Caco-2 (cell line): ENCODE data around the gene BAIAP2L2. TPM values are rescaled to one million over a fixed set of nuclear protein-coding genes. Genes with fewer than 3 reads are reported as not detected.

Experiments used
- BruUV-seq: library from RNA; stranded (reverse); fragments of 400-500 nt; replicated peaks from 2 replicates; lab custom pipeline; 2021; lab: Mats Ljungman, UMichigan
- CTCF ChIA-PET: fragments of 300-600 bp; sonication (Branson Sonifier 250); formaldehyde crosslinking; loops from one replicate; lab custom pipeline; 2022; ENCODE audit warnings: antibody characterized with exemption; lab: Charles Lee
- POLR2A ChIA-PET: fragments of 300-600 bp; sonication (Branson Sonifier 250); formaldehyde crosslinking; loops from one replicate; lab custom pipeline; 2022; ENCODE audit warnings: antibody characterized with exemption; lab: Charles Lee
- DNase-seq, 2 experiments: peaks; one replicate each; pipeline versions ENCODE4 v3.0.0 to v3.0.0-alpha.2; 2020 to 2022
- H3K27me3 ChIP-seq: replicated peaks from 2 replicates; pipeline ENCODE4 v1.6.0; 2011; ENCODE audit warnings: low read length; ENCODE audit not compliant: control insufficient read depth, insufficient read depth
- H3K36me3 ChIP-seq: 2 replicates; pipeline ENCODE4 v1.5.1; 2011; ENCODE audit warnings: low read length; ENCODE audit not compliant: control insufficient read depth, insufficient read depth
- H3K4me1 ChIP-seq: fragments of 250-450 bp; sonication (Bioruptor Pico); 2 replicates; pipeline ENCODE4 v1.5.1; 2020; ENCODE audit warnings: mild to moderate bottlenecking
- H3K4me3 ChIP-seq: 2 replicates; pipeline ENCODE4 v1.5.1; 2011; ENCODE audit warnings: low read depth, mild to moderate bottlenecking, control low read depth, low read length
- H3K9me3 ChIP-seq: fragments of 250-450 bp; sonication (Bioruptor Pico); 2 replicates; pipeline ENCODE4 v1.5.1; 2020; ENCODE audit warnings: mild to moderate bottlenecking, moderate library complexity
- H3K27ac Mint-ChIP-seq: one replicate; pipeline ENCODE4 v1.8.0; 2022; ENCODE audit warnings: mixed read lengths; ENCODE audit not compliant: unreplicated experiment
- H3K27me3 Mint-ChIP-seq: one replicate; pipeline ENCODE4 v1.8.0; 2022; ENCODE audit warnings: mixed read lengths; ENCODE audit not compliant: insufficient read depth, unreplicated experiment
- H3K36me3 Mint-ChIP-seq: one replicate; pipeline ENCODE4 v1.8.0; 2022; ENCODE audit warnings: mild to moderate bottlenecking, mixed read lengths; ENCODE audit not compliant: insufficient read depth, unreplicated experiment
- H3K4me1 Mint-ChIP-seq: one replicate; pipeline ENCODE4 v1.8.0; 2022; ENCODE audit warnings: low read depth, mixed read lengths; ENCODE audit not compliant: unreplicated experiment
- H3K4me3 Mint-ChIP-seq: one replicate; pipeline ENCODE4 v1.8.0; 2022; ENCODE audit warnings: mild to moderate bottlenecking, moderate library complexity, mixed read lengths; ENCODE audit not compliant: unreplicated experiment
- H3K9me3 Mint-ChIP-seq: one replicate; pipeline ENCODE4 v1.8.0; 2022; ENCODE audit warnings: mixed read lengths; ENCODE audit not compliant: unreplicated experiment
- CTCF ChIP-seq, 2 experiments: fragments of 200-600 bp in 1 of 2; IDR thresholded peaks; 1 replicate in 1 of 2; 2 replicates in 1 of 2; pipeline versions ENCODE4 v1.5.1 to v1.8.0; 2011 to 2022; ENCODE audit warnings: antibody characterized with exemption in 1 of 2, control low read depth in 1 of 2, inconsistent platforms in 1 of 2, low read depth in 1 of 2, low read length in 1 of 2, mild to moderate bottlenecking in 1 of 2, moderate library complexity in 1 of 2; ENCODE audit not compliant: insufficient read depth in 1 of 2, severe bottlenecking in 1 of 2, unreplicated experiment in 1 of 2
- intact Hi-C: fragments of 100-400 bp; cut with micrococcal nuclease; formaldehyde crosslinking; loops from one replicate; pipeline ENCODE4 v1.10.0; 2022; ENCODE audit not compliant: unreplicated experiment
- total RNA-seq: library from RNA; stranded (reverse); gene quantifications from 2 replicates; pipeline ENCODE4 v1.2.3, GENCODE V29; 2022

BAIAP2L2 gene
- total RNA-seq, 1 experiment from 2014 or later, result 4.4 TPM

DNA sequence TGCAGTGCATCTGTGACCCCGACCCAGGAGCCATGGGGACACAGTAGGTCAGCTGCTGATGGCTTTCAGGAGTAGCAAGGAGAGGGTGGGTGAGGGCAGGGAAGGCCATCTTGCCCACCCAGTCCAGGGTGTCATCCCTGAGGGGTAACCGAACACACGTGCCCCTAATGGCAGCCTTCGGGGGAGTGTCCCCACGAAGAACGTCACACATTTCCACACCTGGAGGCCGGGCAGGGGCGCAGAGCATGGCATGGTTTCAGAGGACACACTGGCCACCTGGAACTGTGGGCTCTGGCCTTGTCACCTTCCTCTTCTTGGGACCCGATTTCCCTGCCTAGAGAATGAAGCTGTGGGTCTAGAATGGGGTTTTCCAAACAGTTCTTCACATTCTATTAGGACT, 19.4 kb upstream of the BAIAP2L2 start:
- Mint-ChIP-seq H3K4me1 (no peaks in the 10 kb centered on the region), H3K9me3 (no peaks in the 10 kb centered on the region), H3K36me3 (no peaks in the 10 kb centered on the region), H3K27me3 (no peaks in the 10 kb centered on the region), H3K27ac (no peak overlapping the region), H3K4me3 (no peak overlapping the region)
- Histone ChIP-seq H3K36me3 (no peaks in the 10 kb centered on the region), H3K4me3 (no peak overlapping the region), H3K9me3 (no peaks in the 10 kb centered on the region), H3K27me3 (no peaks in the 10 kb centered on the region), H3K4me1 (no peaks in the 10 kb centered on the region)
- BruUV-seq, result no TSS peak
- DNase-seq, result no peak
- ChIA-PET POLR2A (no interaction called here), CTCF (no interaction called here)
- no peak for TF ChIP-seq CTCF (IDR thresholded peaks at IDR 0.05; ENCODE audit: insufficient read depth in 1 of 2, low read depth in 1 of 2, low read length in 1 of 2, severe bottlenecking in 1 of 2, unreplicated experiment in 1 of 2)
- intact Hi-C loops, result no loop called here

DNA sequence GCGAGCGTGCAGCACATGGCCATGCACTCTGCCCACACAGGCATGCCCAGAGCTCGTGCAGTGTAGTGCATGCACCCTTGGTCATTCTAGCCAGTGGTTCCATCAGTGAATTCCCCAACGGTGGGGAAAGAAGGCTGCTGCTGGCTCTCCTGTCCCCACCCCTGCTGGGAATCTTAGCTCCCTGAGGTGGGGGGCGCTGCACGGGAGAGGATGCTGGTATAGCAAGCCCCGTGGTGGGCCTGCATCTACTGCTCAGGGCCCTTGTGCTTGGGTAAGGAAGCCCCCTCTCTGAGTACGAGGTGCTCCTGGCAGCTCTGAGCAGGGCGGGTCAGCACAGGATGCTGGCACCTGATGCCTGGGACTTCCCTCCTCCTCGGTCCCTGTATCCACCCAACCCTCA, 18.5 kb upstream of the BAIAP2L2 start:
- ChIA-PET CTCF (no interaction called here), POLR2A (no interaction called here)
- Mint-ChIP-seq H3K9me3 (no peaks in the 10 kb centered on the region), H3K4me3 (no peak overlapping the region), H3K27ac (no peak overlapping the region), H3K27me3 (no peaks in the 10 kb centered on the region), H3K4me1 (peaks cover 6% of the 10 kb centered on the region), H3K36me3 (peaks cover 6% of the 10 kb centered on the region)
- H3K27me3 ChIP-seq, result no peaks in the 10 kb centered on the region
- BruUV-seq, result no TSS peak
- H3K36me3 ChIP-seq, result no peaks in the 10 kb centered on the region
- intact Hi-C loops, result no loop called here
- no peak for DNase-seq
- no peaks in the 10 kb centered on the region for H3K9me3 ChIP-seq
- H3K4me1 ChIP-seq, result no peaks in the 10 kb centered on the region
- TF ChIP-seq CTCF (IDR thresholded peaks at IDR 0.05; ENCODE audit: insufficient read depth in 1 of 2, low read depth in 1 of 2, low read length in 1 of 2, severe bottlenecking in 1 of 2, unreplicated experiment in 1 of 2), result no peak
- H3K4me3 ChIP-seq, result no peak overlapping the region

- POLR2A ChIA-PET, result no interaction called here
- no peak for TF ChIP-seq CTCF (IDR thresholded peaks at IDR 0.05; ENCODE audit: insufficient read depth in 1 of 2, low read depth in 1 of 2, low read length in 1 of 2, severe bottlenecking in 1 of 2, unreplicated experiment in 1 of 2)
- Mint-ChIP-seq H3K27ac (no peak overlapping the region), H3K4me3 (no peak overlapping the region), H3K9me3 (no peaks in the 10 kb centered on the region), H3K4me1 (peaks cover 6% of the 10 kb centered on the region), H3K36me3 (peaks cover 6% of the 10 kb centered on the region), H3K27me3 (no peaks in the 10 kb centered on the region)
- Histone ChIP-seq H3K4me1 (no peaks in the 10 kb centered on the region), H3K4me3 (no peak overlapping the region), H3K27me3 (no peaks in the 10 kb centered on the region), H3K9me3 (no peaks in the 10 kb centered on the region), H3K36me3 (no peaks in the 10 kb centered on the region)
- intact Hi-C loops, result no loop called here
- CTCF ChIA-PET, result interaction anchor here (0.6 kb wide), 1 partner anchor 85 kb away, joined by 3 read pairs; no protein-coding TSS in a partner anchor
- no TSS peak for BruUV-seq
- DNase-seq, result no peak
Measured at GRCh38 chr22:38127869-38128268, 17.4 kb upstream of the BAIAP2L2 start.
